HEK293T (cell line): ENCODE results near the gene ATP1A2.

Experiments
- CTCF ChIA-PET: fragments of 350-600 bp; formaldehyde crosslinking; extraction: SDS; loops from one replicate; lab custom pipeline; 2021; ENCODE audit warnings: antibody characterized with exemption, inconsistent platforms; lab: Yijun Ruan, JAX
- POLR2A ChIA-PET: fragments of 350-600 bp; formaldehyde crosslinking; extraction: SDS; loops from one replicate; lab custom pipeline; 2020; ENCODE audit warnings: antibody characterized with exemption, inconsistent platforms; lab: Yijun Ruan, JAX
- DNase-seq: peaks from one replicate; pipeline ENCODE4 v3.0.0; 2012; ENCODE audit warnings: mixed read lengths; ENCODE audit errors: extremely low spot score
- ARNT ChIP-seq: fragments of 450-650 bp; IDR thresholded peaks from 2 replicates; pipeline ENCODE4 v1.6.1; 2017; ENCODE audit warnings: mild to moderate bottlenecking
- BHLHE40 ChIP-seq: fragments of 450-650 bp; IDR thresholded peaks from 2 replicates; pipeline ENCODE4 v1.6.1; 2016; ENCODE audit warnings: mild to moderate bottlenecking, moderate library complexity, borderline replicate concordance
- CTBP1 ChIP-seq: fragments of 450-650 bp; IDR thresholded peaks from 2 replicates; pipeline ENCODE4 v1.6.1; 2016; ENCODE audit warnings: borderline replicate concordance
- ELF4 ChIP-seq: fragments of 450-650 bp; IDR thresholded peaks from 2 replicates; pipeline ENCODE4 v1.6.1; 2017; ENCODE audit warnings: antibody characterized with exemption
- FOXA1 ChIP-seq: fragments of 450-650 bp; IDR thresholded peaks from 2 replicates; pipeline ENCODE4 v1.6.1; 2016; ENCODE audit warnings: mild to moderate bottlenecking
- FOXK2 ChIP-seq: fragments of 450-650 bp; IDR thresholded peaks from 2 replicates; pipeline ENCODE4 v1.6.1; 2016; ENCODE audit warnings: mild to moderate bottlenecking
- FOXM1 ChIP-seq: fragments of 450-650 bp; IDR thresholded peaks from 2 replicates; pipeline ENCODE4 v1.6.1; 2017; ENCODE audit warnings: mild to moderate bottlenecking, borderline replicate concordance
- HDGF ChIP-seq: fragments of 450-650 bp; IDR thresholded peaks from 2 replicates; pipeline ENCODE4 v1.6.1; 2017; ENCODE audit warnings: antibody characterized with exemption, borderline replicate concordance
- L3MBTL2 ChIP-seq: fragments of 450-650 bp; conservative IDR thresholded peaks from 2 replicates; pipeline ENCODE4 v1.6.1; 2016; ENCODE audit warnings: mild to moderate bottlenecking
- LEF1 ChIP-seq: fragments of 450-650 bp; IDR thresholded peaks from 2 replicates; pipeline ENCODE4 v1.6.1; 2017; ENCODE audit warnings: mild to moderate bottlenecking, borderline replicate concordance
- NFRKB ChIP-seq: fragments of 450-650 bp; IDR thresholded peaks from 2 replicates; pipeline ENCODE4 v1.6.1; 2016; ENCODE audit warnings: mild to moderate bottlenecking, moderate library complexity
- PKNOX1 ChIP-seq: fragments of 450-650 bp; IDR thresholded peaks from 2 replicates; pipeline ENCODE4 v1.6.1; 2016
- SP1 ChIP-seq: fragments of 450-650 bp; IDR thresholded peaks from 2 replicates; pipeline ENCODE4 v1.6.1; 2017
- SUZ12 ChIP-seq: fragments of 450-650 bp; IDR thresholded peaks from 2 replicates; pipeline ENCODE4 v1.6.1; 2016; ENCODE audit warnings: mild to moderate bottlenecking
- TARDBP ChIP-seq: fragments of 450-650 bp; IDR thresholded peaks from 2 replicates; pipeline ENCODE4 v1.6.1; 2016
- ZNF384 ChIP-seq: fragments of 450-650 bp; IDR thresholded peaks from 2 replicates; pipeline ENCODE4 v1.6.1; 2016

ATP1A2 gene

GRCh38 chr1:160078512-160079195 lies 36.9 kb upstream of the ATP1A2 start:
- TF ChIP-seq ARNT: no peak
- TF ChIP-seq PKNOX1: no peak
- TF ChIP-seq ELF4: no peak
- no peak for TF ChIP-seq L3MBTL2
- TF ChIP-seq SUZ12: no peak
- TF ChIP-seq FOXM1: no peak
- no peak for TF ChIP-seq CTBP1
- TF ChIP-seq TARDBP: no peak
- TF ChIP-seq FOXA1: no peak
- TF ChIP-seq NFRKB: no peak
- no peak for TF ChIP-seq SP1
- no peak for TF ChIP-seq BHLHE40
- TF ChIP-seq FOXK2: no peak
- TF ChIP-seq LEF1: no peak
- TF ChIP-seq HDGF: no peak
- no peak for TF ChIP-seq ZNF384
- ChIA-PET CTCF (interaction anchor here (0.6 to 3.4 kb wide), 23 partner anchors 8 to 405 kb away, joined by 3 to 43 read pairs (median 3); partner anchors contain the start of gene KCNJ10), POLR2A (interaction anchor here (1.0 to 1.7 kb wide), 2 partner anchors 14 to 47 kb away, joined by 5 read pairs; partner anchors contain the start of gene PIGM)
- DNase-seq: peak; percentile 81

GRCh38 chr1:160079448-160079847 lies 36.1 kb upstream of the ATP1A2 start:
- no peak for DNase-seq
- ChIA-PET POLR2A (interaction anchor here (1.7 kb wide), 1 partner anchor 48 kb away, joined by 5 read pairs; the partner anchor contains the start of gene PIGM), CTCF (interaction anchor here (0.7 to 3.4 kb wide), 7 partner anchors 9 to 65 kb away, joined by 3 to 43 read pairs (median 6); partner anchors contain the start of gene KCNJ10)
- TF ChIP-seq FOXM1 (no peak), PKNOX1 (no peak), LEF1 (no peak), SUZ12 (no peak), FOXK2 (no peak), L3MBTL2 (no peak), ARNT (no peak), CTBP1 (no peak), ELF4 (no peak), SP1 (no peak), TARDBP (no peak), BHLHE40 (no peak), FOXA1 (no peak), NFRKB (no peak), ZNF384 (no peak), HDGF (no peak)

- TF ChIP-seq FOXK2 (no peak), PKNOX1 (no peak), LEF1 (no peak), FOXM1 (no peak), ARNT (no peak), ELF4 (no peak), HDGF (no peak), L3MBTL2 (no peak), SP1 (no peak), CTBP1 (no peak), BHLHE40 (no peak), TARDBP (no peak), SUZ12 (no peak), NFRKB (no peak)
Observed at GRCh38 chr1:160080381-160081100, 35.0 kb upstream of the ATP1A2 start.

GRCh38 chr1:160081261-160081936 lies 34.2 kb upstream of the ATP1A2 start, which contains the start of gene KCNJ9:
TSS of gene KCNJ9 (plus strand) at chr1:160081538. CDS start at chr1:160084031, 2,493 bp downstream.
- CTCF ChIA-PET: interaction anchor here (0.6 to 1.4 kb wide), 6 partner anchors 11 to 147 kb away, joined by 3 to 12 read pairs (median 3); partner anchors contain the start of gene KCNJ10
- no peak for DNase-seq
- POLR2A ChIA-PET: interaction anchor here (1.4 kb wide), 1 partner anchor 49 kb away, joined by 3 read pairs; no protein-coding TSS in a partner anchor

More at GRCh38 chr1:160080381-160081100, 35.0 kb upstream of the ATP1A2 start:
- POLR2A ChIA-PET: interaction anchor here (1.4 kb wide), 1 partner anchor 48 kb away, joined by 3 read pairs; no protein-coding TSS in a partner anchor
- CTCF ChIA-PET: interaction anchor here (0.6 to 3.4 kb wide), 4 partner anchors 10 to 34 kb away, joined by 3 to 20 read pairs (median 8); partner anchors contain the start of gene KCNJ10
- no peak for DNase-seq

More at GRCh38 chr1:160081261-160081936, 34.2 kb upstream of the ATP1A2 start, which contains the start of gene KCNJ9:
- TF ChIP-seq PKNOX1: no peak
- no peak for TF ChIP-seq SP1
- no peak for TF ChIP-seq TARDBP
- TF ChIP-seq ELF4: no peak
- TF ChIP-seq BHLHE40: no peak
- no peak for TF ChIP-seq FOXM1
- no peak for TF ChIP-seq FOXK2
- no peak for TF ChIP-seq ZNF384
- no peak for TF ChIP-seq NFRKB
- no peak for TF ChIP-seq FOXA1
- no peak for TF ChIP-seq HDGF
- TF ChIP-seq L3MBTL2: no peak
- no peak for TF ChIP-seq LEF1
- no peak for TF ChIP-seq SUZ12
- TF ChIP-seq ARNT: no peak
- TF ChIP-seq CTBP1: no peak
